AG10803 (cell line): ENCODE results near the gene HIPK2.

Experiments used
- DNase-seq: peaks from one replicate; pipeline ENCODE4 v3.0.0; 2010; ENCODE audit warnings: low read depth
- H3K4me3 ChIP-seq: 2 replicates; pipeline ENCODE4 v1.5.1; 2011; ENCODE audit warnings: mild to moderate bottlenecking, low read length, control low read depth
- TF ChIP-seq, protein P1 (sequence below): conservative IDR thresholded peaks from 2 replicates; pipeline ENCODE4 v1.5.1; 2011; ENCODE audit warnings: mild to moderate bottlenecking, low read length, control low read depth, inconsistent platforms

HIPK2 gene

DNA sequence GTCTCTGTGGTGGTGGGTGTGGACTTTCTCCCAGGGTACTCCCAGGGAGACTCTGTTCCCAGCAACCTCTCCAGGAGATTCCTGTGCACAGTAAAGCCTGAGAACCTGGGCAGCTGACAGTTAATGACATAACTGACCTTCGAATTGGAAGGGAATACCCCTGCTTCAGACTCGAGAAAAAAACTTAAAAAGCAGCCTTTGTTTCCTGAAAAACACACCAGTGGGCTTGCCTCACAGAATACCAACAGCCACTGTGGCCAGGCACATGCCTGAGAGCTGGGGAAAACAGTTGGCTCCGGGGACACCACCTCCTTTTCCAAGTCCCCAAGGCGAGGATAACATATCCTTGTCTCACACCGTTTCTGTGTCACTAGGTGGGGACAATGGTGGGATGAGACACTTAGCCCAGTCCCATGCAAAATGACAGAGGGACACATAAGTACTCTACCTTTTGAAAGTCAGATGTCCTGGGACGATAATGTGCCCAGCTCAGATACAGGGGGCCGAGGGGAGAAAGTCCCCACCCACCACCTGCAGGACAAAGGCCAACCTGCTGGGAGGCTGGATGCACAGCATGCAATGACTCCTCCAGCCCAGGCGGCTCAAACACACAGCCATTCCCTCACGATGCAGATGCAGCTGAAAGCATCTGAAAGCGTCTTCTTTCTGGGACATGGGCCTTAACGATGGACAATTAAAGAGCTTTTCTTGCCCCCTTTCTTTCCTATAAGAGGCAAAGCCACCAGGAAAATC, 65.6 kb downstream of the HIPK2 start:
- DNase-seq, result no peak
- no peak overlapping the region for H3K4me3 ChIP-seq
- TF ChIP-seq, protein P1, sequence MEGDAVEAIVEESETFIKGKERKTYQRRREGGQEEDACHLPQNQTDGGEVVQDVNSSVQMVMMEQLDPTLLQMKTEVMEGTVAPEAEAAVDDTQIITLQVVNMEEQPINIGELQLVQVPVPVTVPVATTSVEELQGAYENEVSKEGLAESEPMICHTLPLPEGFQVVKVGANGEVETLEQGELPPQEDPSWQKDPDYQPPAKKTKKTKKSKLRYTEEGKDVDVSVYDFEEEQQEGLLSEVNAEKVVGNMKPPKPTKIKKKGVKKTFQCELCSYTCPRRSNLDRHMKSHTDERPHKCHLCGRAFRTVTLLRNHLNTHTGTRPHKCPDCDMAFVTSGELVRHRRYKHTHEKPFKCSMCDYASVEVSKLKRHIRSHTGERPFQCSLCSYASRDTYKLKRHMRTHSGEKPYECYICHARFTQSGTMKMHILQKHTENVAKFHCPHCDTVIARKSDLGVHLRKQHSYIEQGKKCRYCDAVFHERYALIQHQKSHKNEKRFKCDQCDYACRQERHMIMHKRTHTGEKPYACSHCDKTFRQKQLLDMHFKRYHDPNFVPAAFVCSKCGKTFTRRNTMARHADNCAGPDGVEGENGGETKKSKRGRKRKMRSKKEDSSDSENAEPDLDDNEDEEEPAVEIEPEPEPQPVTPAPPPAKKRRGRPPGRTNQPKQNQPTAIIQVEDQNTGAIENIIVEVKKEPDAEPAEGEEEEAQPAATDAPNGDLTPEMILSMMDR, result no peak

DNA sequence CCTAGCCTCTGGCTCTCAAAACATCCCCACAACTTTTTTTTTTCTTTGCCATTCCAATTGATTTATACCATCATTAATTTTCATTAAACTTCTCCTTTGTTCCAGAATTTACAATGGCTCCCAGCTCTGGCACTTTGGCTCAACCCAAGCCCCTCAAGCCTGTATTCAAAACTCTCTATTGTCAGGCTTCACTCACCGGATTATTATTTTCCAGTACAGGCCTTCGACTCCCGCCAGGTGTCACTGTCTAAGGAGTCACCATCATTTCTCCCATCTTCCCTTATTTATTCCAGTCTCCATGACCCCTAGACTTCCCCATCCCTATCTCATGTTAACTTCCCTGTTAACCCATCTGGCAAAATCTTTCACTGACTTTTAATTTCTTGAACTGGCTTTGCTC, 67.8 kb downstream of the HIPK2 start:
- TF ChIP-seq, protein P1, result no peak
- DNase-seq, result no peak

DNA sequence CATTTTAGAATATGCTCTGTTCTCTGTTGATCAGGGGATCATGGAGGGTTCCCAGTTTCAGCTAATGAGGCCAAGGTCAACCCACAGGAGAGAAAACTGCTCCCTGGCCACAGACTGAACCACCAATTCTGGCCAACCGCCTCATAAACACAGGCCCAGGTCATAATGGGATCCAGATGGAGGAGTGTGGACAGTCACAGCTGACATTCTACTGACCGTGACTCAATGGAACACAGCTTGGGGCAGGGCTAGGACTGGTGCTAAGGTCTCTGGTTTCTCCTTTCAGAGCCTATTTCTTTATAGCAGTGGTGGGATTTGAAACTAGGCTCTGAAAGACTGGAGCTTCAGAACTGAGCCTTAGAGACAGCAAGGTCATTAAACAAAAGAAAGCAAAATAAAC, 68.3 kb downstream of the HIPK2 start:
- DNase-seq, result peak; percentile 90
- TF ChIP-seq, protein P1, result no peak
- no peak overlapping the region for H3K4me3 ChIP-seq

More for the DNA sequence above, 67.8 kb downstream of the HIPK2 start:
- no peak overlapping the region for H3K4me3 ChIP-seq

DNA sequence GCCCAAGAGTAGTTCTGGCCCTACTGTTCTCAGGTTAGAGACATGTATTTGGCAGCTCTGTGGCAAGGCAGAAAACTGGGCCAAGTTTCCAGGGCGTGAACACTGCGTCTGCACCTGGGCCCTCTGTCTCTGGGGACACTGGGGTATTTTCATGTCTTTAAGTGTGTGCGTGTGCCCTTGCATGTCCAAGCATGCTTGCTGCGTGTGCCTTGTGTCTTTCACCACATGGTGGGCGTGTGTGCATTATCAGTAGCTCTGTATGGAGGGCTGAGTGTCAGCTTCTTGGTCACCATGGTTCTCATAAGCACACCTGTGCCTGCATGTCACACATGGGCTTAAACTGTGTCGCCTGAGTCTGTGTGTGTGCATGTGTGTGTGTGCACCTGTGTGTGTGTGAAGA, 69.3 kb downstream of the HIPK2 start:
- H3K4me3 ChIP-seq, result no peak overlapping the region
- no peak for DNase-seq
- TF ChIP-seq, protein P1, result no peak

DNA sequence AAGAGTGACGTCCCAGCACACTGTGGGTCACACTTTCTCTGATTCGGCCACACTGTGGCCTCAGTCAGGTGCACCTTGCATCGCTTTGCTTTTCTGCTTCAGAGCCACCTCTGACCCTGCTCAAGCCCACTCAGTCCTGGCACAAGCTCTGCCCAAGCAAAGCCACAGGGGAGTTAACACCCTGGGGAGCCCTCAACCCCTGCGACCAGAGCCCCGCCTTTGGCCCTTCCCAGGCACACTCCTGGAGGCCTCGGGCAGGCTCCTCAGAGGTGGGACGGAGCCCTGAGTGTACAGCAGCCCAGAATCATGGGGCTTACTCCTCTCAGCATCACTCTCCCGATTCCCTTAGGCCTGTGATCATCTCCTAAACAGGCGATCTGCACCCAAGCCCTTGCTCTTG, 71.0 kb downstream of the HIPK2 start:
- TF ChIP-seq, protein P1, result no peak
- DNase-seq, result no peak
- H3K4me3 ChIP-seq, result no peak overlapping the region

DNA sequence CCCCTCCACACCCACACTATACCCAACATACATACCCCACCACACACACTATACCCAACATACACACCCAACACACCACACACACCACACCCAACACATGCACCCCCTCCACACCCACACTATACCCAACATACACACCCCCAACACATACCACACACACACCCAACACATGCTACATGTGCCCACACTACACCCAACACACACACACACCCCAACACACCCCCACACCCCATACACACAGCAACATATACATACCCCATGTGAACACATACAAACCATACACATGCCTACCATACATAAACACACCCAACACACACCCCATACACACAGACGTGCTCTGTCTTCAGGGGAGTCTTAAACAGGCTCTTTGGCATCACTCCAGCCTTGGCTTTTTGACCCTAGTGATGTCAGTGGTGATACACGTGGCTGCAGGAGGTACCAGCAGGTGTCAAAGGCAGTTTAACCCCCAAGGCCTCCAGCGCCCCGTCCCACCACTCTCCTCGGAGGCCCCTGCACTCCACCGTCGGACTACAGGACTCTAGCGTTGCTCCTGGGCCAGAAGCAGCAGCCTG, 73.4 kb downstream of the HIPK2 start:
- H3K4me3 ChIP-seq, result no peak overlapping the region
- DNase-seq, result no peak
- TF ChIP-seq, protein P1, result no peak
